Ovary (tissue), 9 donors: ENCODE measurements around the gene KIF23. TPM values are rescaled to one million over a fixed set of nuclear protein-coding genes. Genes with fewer than 3 reads are reported as not detected.

Source experiments
- DNase-seq, 5 donors: peaks; one replicate each; pipeline ENCODE4 v3.0.0-alpha.2; 2019 to 2020
- H3K27ac ChIP-seq, 2 donors: fragments of 200-600 bp; one replicate each; pipeline versions ENCODE4 v1.5.1 to v1.8.0; 2019 to 2022
- H3K27me3 ChIP-seq: fragments of 200-600 bp; one replicate; pipeline ENCODE4 v1.8.0; 2022
- H3K36me3 ChIP-seq: fragments of 200-600 bp; sonication (generic); one replicate; pipeline ENCODE4 v1.5.1; 2019
- H3K4me1 ChIP-seq: one replicate; pipeline ENCODE4 v1.8.1; 2013; ENCODE audit warnings: mild to moderate bottlenecking, moderate library complexity; ENCODE audit not compliant: insufficient read depth
- H3K4me3 ChIP-seq: fragments of 200-600 bp; sonication (generic); one replicate; pipeline ENCODE4 v1.5.1; 2017
- H3K9me3 ChIP-seq, 2 donors: fragments of 200-600 bp in 1 of 2; sonication (generic) in 1 of 2; one replicate each; pipeline versions ENCODE4 v1.5.1 to v1.8.1; 2013 to 2019; ENCODE audit warnings: mild to moderate bottlenecking in 1 of 2, moderate library complexity in 1 of 2
- EP300 ChIP-seq: sonication (generic); formaldehyde crosslinking; IDR thresholded peaks from one replicate; pipeline ENCODE4 v1.6.1; 2017; ENCODE audit warnings: antibody characterized with exemption
- POLR2A ChIP-seq: fragments of 450-650 bp; IDR thresholded peaks from one replicate; pipeline ENCODE4 v1.6.1; 2017; ENCODE audit warnings: antibody characterized with exemption, mild to moderate bottlenecking, moderate library complexity
- WGBS, 3 donors: extraction: QIAGEN DNeasy Blood & Tissue Kit in 1 of 3; methylation state at CpG; one replicate each; pipeline versions ENCODE4 v1.1.5 to v1.1.7; 2013 to 2017; 5-methylcytosine and 5-hydroxymethylcytosine counted together
- intact Hi-C, 4 donors: fragments of 100-400 bp; cut with DNase I; formaldehyde crosslinking; loops; one replicate each; pipeline versions ENCODE4 v1.11.0 to v1.15.1; 2022 to 2023
- polyA plus RNA-seq, 2 donors: library from polyadenylated mRNA; stranded (reverse); fragments of 200-250 nt in 1 of 2; fragments of 350-450 nt in 1 of 2; fragmentation: Illumina TruSeq in 1 of 2; extraction: RNeasy Lipid Tissue Mini Kit (QIAGEN cat#74804) in 1 of 2; gene quantifications; one replicate each; pipeline ENCODE4 v1.2.3, GENCODE V29; 2013 to 2014
- total RNA-seq, 7 donors: library from RNA; depleted of rRNA in 2 of 7; stranded (reverse); fragments of >200 nt in 2 of 7; fragmentation: NEBNext Ultra II Directional in 3 of 7; extraction: Animal tissue kit (Norgen Biotek cat#: 25700) in 3 of 7; gene quantifications; one replicate each; pipeline versions ENCODE4 v1.1.0 to v1.2.4, GENCODE V29; 2016 to 2023
- TF ChIP-seq, protein P1 (sequence below), 3 donors: fragments of 450-650 bp in 2 of 3; fragments of 200-600 bp in 1 of 3; IDR thresholded peaks; one replicate each; pipeline versions ENCODE4 v1.5.1 to v1.8.0; 2016 to 2022; ENCODE audit warnings: antibody characterized with exemption in 3 of 3, mild to moderate bottlenecking in 1 of 3
- donor health status: DM: no; HTN: no; CAD: no; lungs with moderate emphysema.
- donor health status: DM: no; HTN: no; CAD: no.
- donor health status: Bipolar disorder and iron deficiency.
- donor health status: DM: yes; HTN: yes; CAD: no.
- donor health status: DM: no; HTN: no; CAD: no.
- donor health status: DM: yes; HTN: yes; CAD: no.

KIF23 gene
- total and polyA plus RNA-seq, 9 donors: 0.51 to 3.1 (median 1.0) TPM

DNA sequence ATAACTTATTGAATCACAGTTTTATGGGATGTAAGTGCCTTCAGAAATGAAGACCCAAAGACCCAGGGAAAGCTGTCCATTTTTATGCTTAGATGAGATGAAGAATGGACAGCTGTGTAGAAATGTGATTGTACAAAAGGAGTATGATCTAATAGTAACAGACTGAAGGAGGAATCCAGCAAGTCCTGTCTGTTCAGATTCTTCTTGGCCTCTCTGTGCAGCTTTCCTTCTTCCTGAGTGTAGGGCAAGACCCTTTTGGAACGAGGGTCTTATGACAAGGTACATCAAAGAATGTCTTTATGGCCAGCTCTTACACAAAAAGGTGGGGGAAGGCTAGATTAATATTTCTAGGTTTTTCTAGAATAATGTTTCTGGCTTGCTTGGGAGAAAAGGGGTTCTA lies 1.4 kb upstream of the KIF23 start:
- no peaks in the 10 kb centered on the region for H3K9me3 ChIP-seq
- 85 to 92% (median 87%) methylated on average over 1 of the region's 1 CpG for WGBS, 3 donors
- intact Hi-C loops: no loop called here
- H3K27ac ChIP-seq: no peak overlapping the region
- H3K27me3 ChIP-seq: no peaks in the 10 kb centered on the region
- DNase-seq: no peak
- peaks cover 2% of the 10 kb centered on the region for H3K4me1 ChIP-seq
- TF ChIP-seq POLR2A (no peak), EP300 (no peak)
- TF ChIP-seq, protein P1, sequence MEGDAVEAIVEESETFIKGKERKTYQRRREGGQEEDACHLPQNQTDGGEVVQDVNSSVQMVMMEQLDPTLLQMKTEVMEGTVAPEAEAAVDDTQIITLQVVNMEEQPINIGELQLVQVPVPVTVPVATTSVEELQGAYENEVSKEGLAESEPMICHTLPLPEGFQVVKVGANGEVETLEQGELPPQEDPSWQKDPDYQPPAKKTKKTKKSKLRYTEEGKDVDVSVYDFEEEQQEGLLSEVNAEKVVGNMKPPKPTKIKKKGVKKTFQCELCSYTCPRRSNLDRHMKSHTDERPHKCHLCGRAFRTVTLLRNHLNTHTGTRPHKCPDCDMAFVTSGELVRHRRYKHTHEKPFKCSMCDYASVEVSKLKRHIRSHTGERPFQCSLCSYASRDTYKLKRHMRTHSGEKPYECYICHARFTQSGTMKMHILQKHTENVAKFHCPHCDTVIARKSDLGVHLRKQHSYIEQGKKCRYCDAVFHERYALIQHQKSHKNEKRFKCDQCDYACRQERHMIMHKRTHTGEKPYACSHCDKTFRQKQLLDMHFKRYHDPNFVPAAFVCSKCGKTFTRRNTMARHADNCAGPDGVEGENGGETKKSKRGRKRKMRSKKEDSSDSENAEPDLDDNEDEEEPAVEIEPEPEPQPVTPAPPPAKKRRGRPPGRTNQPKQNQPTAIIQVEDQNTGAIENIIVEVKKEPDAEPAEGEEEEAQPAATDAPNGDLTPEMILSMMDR (IDR thresholded peaks at IDR 0.05): no peak
- no peaks in the 10 kb centered on the region for H3K36me3 ChIP-seq
- H3K4me3 ChIP-seq: no peak overlapping the region

DNA sequence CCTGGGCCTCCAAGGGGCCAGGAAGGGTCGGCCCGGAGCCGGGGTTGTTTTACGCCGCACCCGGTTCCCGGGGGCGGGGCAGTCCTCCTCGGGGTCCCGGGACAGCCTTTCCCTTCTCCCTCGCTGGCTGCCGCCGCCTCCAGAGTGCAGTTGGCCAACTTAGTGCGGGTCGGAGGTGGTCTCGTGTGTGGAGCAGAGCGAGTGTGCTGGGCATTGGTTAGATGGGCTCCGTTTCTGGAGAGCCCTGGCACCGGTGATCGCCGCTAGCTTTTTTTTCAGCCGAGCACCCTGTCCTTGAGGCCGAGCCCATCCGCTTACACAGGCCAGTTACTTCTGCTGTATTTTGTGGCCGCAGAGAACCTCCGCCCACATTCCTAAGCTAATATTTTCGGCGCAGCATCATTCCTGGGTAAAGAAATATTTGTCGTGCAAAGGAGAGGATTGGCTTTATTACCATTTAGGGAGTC lies 585 bp downstream of the KIF23 start:
- Histone ChIP-seq H3K36me3 (no peaks in the 10 kb centered on the region), H3K4me3 (peak overlapping the region; percentile 84), H3K9me3 (no peaks in the 10 kb centered on the region), H3K27me3 (no peaks in the 10 kb centered on the region), H3K27ac (no peak overlapping the region), H3K4me1 (peaks cover 2% of the 10 kb centered on the region)
- 0 to 1% (median 0%) methylated on average over 23 to 29 of the region's 29 CpGs for WGBS, 3 donors
- peak in 4 of 5 donors; percentile 15 to 62 (median 40) for DNase-seq
- TF ChIP-seq, protein P1 (IDR thresholded peaks at IDR 0.05): no peak
- TF ChIP-seq EP300 (no peak), POLR2A (no peak)
- intact Hi-C loops: no loop called here

DNA sequence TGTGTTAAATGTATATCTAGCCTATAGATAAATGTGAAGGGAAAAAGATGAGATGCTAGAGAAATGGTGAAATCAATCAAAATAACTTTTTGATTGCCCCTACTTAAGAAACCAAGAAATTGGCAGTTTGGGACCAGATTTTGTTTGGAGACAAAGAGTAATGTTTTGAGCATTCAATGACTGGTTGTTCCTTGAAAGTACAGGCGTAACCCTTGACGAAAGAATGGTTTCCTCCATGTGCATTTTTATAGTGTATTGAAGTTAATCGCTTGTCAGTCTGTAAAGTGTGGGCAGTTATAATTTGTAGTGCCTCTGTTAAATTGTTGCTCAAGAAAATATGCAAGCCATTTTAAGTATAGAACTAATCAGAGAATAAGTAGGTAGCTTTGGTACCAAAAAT lies 1.2 kb downstream of the KIF23 start:
- WGBS, 3 donors: 39 to 42% (median 40%) methylated on average over 3 of the region's 3 CpGs
- no peaks in the 10 kb centered on the region for H3K9me3 ChIP-seq
- H3K27ac ChIP-seq: no peak overlapping the region
- H3K27me3 ChIP-seq: no peaks in the 10 kb centered on the region
- intact Hi-C loops: no loop called here
- peaks cover 2% of the 10 kb centered on the region for H3K4me1 ChIP-seq
- TF ChIP-seq, protein P1 (IDR thresholded peaks at IDR 0.05): no peak
- no peak for TF ChIP-seq EP300
- TF ChIP-seq POLR2A: no peak
- DNase-seq: no peak
- no peak overlapping the region for H3K4me3 ChIP-seq
- no peaks in the 10 kb centered on the region for H3K36me3 ChIP-seq

DNA sequence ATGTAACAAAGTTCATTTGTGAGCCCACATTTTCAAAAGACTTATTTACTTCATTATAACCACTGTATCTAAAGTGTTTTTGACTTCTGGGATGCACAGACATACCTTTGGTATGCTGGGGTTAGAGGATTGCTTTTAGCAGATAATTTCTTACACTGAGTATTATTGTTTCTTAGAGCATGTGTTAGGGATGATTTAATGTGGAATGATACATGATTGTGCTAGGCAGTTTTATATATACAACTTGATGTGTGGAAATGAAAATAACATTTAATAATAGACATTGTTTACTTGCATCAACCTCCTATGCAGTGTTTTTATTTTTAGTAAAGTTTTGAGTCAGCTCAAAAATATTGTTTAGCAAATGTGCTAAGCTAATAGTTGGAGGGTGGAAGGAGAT lies 3.4 kb downstream of the KIF23 start:
- no peaks in the 10 kb centered on the region for H3K9me3 ChIP-seq
- H3K36me3 ChIP-seq: no peaks in the 10 kb centered on the region
- no peak overlapping the region for H3K27ac ChIP-seq
- H3K4me3 ChIP-seq: no peak overlapping the region
- TF ChIP-seq POLR2A (no peak), EP300 (no peak)
- TF ChIP-seq, protein P1 (IDR thresholded peaks at IDR 0.05): no peak
- H3K4me1 ChIP-seq: peaks cover 2% of the 10 kb centered on the region
- DNase-seq: no peak
- intact Hi-C loops: no loop called here
- no peaks in the 10 kb centered on the region for H3K27me3 ChIP-seq

DNA sequence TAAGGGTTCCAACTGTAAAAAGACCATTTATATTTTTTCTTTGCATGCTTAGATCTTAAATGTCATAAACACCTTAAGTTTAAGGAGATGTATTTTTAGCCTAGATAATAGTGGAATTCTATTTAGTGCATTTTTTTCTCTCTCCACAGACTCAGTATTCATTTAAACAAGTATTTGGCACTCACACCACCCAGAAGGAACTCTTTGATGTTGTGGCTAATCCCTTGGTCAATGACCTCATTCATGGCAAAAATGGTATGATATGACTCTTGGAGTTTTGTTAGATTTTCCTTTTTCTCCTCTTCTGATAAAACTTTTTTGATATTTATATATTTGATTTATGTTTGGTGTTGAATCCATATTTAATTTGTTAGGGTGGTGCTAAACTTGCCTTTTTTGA lies 7.3 kb downstream of the KIF23 start:
- H3K36me3 ChIP-seq: no peaks in the 10 kb centered on the region
- no peaks in the 10 kb centered on the region for H3K9me3 ChIP-seq
- H3K4me3 ChIP-seq: no peak overlapping the region
- no peak for TF ChIP-seq POLR2A
- TF ChIP-seq EP300: no peak
- TF ChIP-seq, protein P1 (IDR thresholded peaks at IDR 0.05): no peak
- no peak overlapping the region for H3K27ac ChIP-seq
- no peaks in the 10 kb centered on the region for H3K27me3 ChIP-seq
- H3K4me1 ChIP-seq: no peaks in the 10 kb centered on the region
- intact Hi-C loops: no loop called here
- no peak for DNase-seq
